SU-DHL-6 (cell line): ENCODE data around the gene DGKA.

Experiments
- H2AFZ ChIP-seq: fragments of 200-600 bp; sonication (generic); 2 replicates; pipeline ENCODE4 v1.6.1; 2014; ENCODE audit warnings: low read depth, mild to moderate bottlenecking, moderate library complexity, mixed read lengths, antibody characterized with exemption, low read length; ENCODE audit not compliant: severe bottlenecking
- H3F3A ChIP-seq: fragments of 200-600 bp; shearing (Covaris generic); 2 replicates; pipeline ENCODE4 v1.6.0; 2016; ENCODE audit warnings: antibody characterized with exemption, mild to moderate bottlenecking; ENCODE audit not compliant: insufficient read depth
- H3K27ac ChIP-seq: fragments of 200-600 bp; sonication (generic); 2 replicates; pipeline ENCODE4 v1.5.1; 2016; ENCODE audit warnings: low read depth, mild to moderate bottlenecking, low read length, moderate library complexity, mixed read lengths
- H3K27me3 ChIP-seq: fragments of 200-600 bp; sonication (generic), shearing (Covaris generic); 2 replicates; pipeline ENCODE4 v1.6.0; 2014; ENCODE audit warnings: mild to moderate bottlenecking, low read length
- H3K36me3 ChIP-seq: fragments of 200-600 bp; sonication (generic); 2 replicates; pipeline ENCODE4 v1.6.1; 2014; ENCODE audit warnings: mild to moderate bottlenecking, low read length, mixed read lengths
- H3K4me2 ChIP-seq: fragments of 300-600, 200-600 bp; shearing (Covaris generic), sonication (generic); 2 replicates; pipeline ENCODE4 v1.6.0; 2014; ENCODE audit warnings: low read length, low read depth, mild to moderate bottlenecking; ENCODE audit not compliant: poor library complexity, severe bottlenecking
- H3K4me3 ChIP-seq: fragments of 200-600 bp; sonication (generic); 2 replicates; pipeline ENCODE4 v1.5.1; 2014; ENCODE audit warnings: antibody characterized with exemption, low read length, mild to moderate bottlenecking, mixed read lengths; ENCODE audit not compliant: insufficient read depth, poor library complexity, severe bottlenecking
- H3K79me2 ChIP-seq: fragments of 200-600 bp; sonication (generic); 2 replicates; pipeline ENCODE4 v1.6.1; 2014; ENCODE audit warnings: mild to moderate bottlenecking, low read length, moderate library complexity; ENCODE audit not compliant: insufficient read depth
- H3K9ac ChIP-seq: fragments of 200-600 bp; sonication (generic); 2 replicates; pipeline ENCODE4 v1.7.0; 2014; ENCODE audit warnings: mild to moderate bottlenecking, low read length
- H3K9me2 ChIP-seq: fragments of 200-600 bp; sonication (generic); replicated peaks from 2 replicates; pipeline ENCODE4 v1.6.1; 2014; ENCODE audit warnings: low read length; ENCODE audit not compliant: insufficient read depth
- H3K9me3 ChIP-seq: fragments of 200-600 bp; sonication (generic); 2 replicates; pipeline ENCODE4 v1.6.1; 2014; ENCODE audit warnings: low read length, mixed read lengths; ENCODE audit not compliant: insufficient read depth
- H4K20me1 ChIP-seq: fragments of 200-600 bp; sonication (generic); 2 replicates; pipeline ENCODE4 v1.6.1; 2014; ENCODE audit warnings: low read depth, mild to moderate bottlenecking, antibody characterized with exemption, low read length, moderate library complexity, mixed read lengths
- CTCF ChIP-seq: fragments of 200-600 bp; sonication (generic); IDR thresholded peaks from one replicate; pipeline ENCODE4 v1.5.1; 2017; ENCODE audit warnings: antibody characterized with exemption, mild to moderate bottlenecking, low read length, moderate library complexity; ENCODE audit not compliant: insufficient read depth, poor library complexity, severe bottlenecking
- EZH2phosphoT487 ChIP-seq: fragments of 200-600 bp; sonication (generic), shearing (Covaris generic); conservative IDR thresholded peaks from 2 replicates; pipeline ENCODE4 v1.6.1; 2018; ENCODE audit warnings: mild to moderate bottlenecking, antibody characterized with exemption, low read length, moderate library complexity, mixed read lengths

The DGKA gene

GRCh38 chr12:55925371-55925770, 5.6 kb upstream of the DGKA start:
- TF ChIP-seq EZH2phosphoT487 (no peak), CTCF (no peak)
- H3K9me2 ChIP-seq: no peaks in the 10 kb centered on the region
- peaks cover 6% of the 10 kb centered on the region; the same call in 1 of the 2 replicates for H4K20me1 ChIP-seq
- H3F3A ChIP-seq: peaks cover 51% of the 10 kb centered on the region
- no peaks in the 10 kb centered on the region for H3K9me3 ChIP-seq
- no peak overlapping the region for H2AFZ ChIP-seq
- peak overlapping the region; percentile 91 for H3K9ac ChIP-seq
- peaks cover 9% of the 10 kb centered on the region; the same call in 1 of the 2 replicates for H3K36me3 ChIP-seq
- H3K27me3 ChIP-seq: no peaks in the 10 kb centered on the region
- H3K79me2 ChIP-seq: peaks cover 68% of the 10 kb centered on the region
- H3K4me2 ChIP-seq: peak overlapping the region; percentile 86
- H3K27ac ChIP-seq: peak overlapping the region; percentile 100
- H3K4me3 ChIP-seq: peak overlapping the region; percentile 92

GRCh38 chr12:55925870-55926737, 4.9 kb upstream of the DGKA start:
- Histone ChIP-seq H3K36me3 (peaks cover 5% of the 10 kb centered on the region; the same call in 1 of the 2 replicates), H3K27me3 (no peaks in the 10 kb centered on the region), H3K9me2 (no peaks in the 10 kb centered on the region), H2AFZ (peak overlapping the region; percentile 37), H3K9ac (peak overlapping the region; percentile 91), H3F3A (peaks cover 58% of the 10 kb centered on the region), H3K4me3 (peak overlapping the region; percentile 92), H3K9me3 (no peaks in the 10 kb centered on the region), H3K27ac (peak overlapping the region; percentile 100), H4K20me1 (peaks cover 6% of the 10 kb centered on the region; the same call in 1 of the 2 replicates), H3K4me2 (peak overlapping the region; percentile 86), H3K79me2 (peaks cover 61% of the 10 kb centered on the region)
- TF ChIP-seq CTCF: no peak
- no peak for TF ChIP-seq EZH2phosphoT487

- H4K20me1 ChIP-seq: no peaks in the 10 kb centered on the region
- peaks cover 52% of the 10 kb centered on the region for H3K79me2 ChIP-seq
- peak overlapping the region; percentile 92 for H3K4me3 ChIP-seq
- H3K27me3 ChIP-seq: no peaks in the 10 kb centered on the region
- H2AFZ ChIP-seq: peak overlapping the region; percentile 37
- peak; percentile 96 for TF ChIP-seq CTCF
- TF ChIP-seq EZH2phosphoT487: no peak
- H3K9me2 ChIP-seq: no peaks in the 10 kb centered on the region
- peak overlapping the region; percentile 100 for H3K27ac ChIP-seq
- peaks cover 64% of the 10 kb centered on the region for H3F3A ChIP-seq
- peak overlapping the region; percentile 91 for H3K9ac ChIP-seq
- H3K4me2 ChIP-seq: peak overlapping the region; percentile 86
- H3K9me3 ChIP-seq: no peaks in the 10 kb centered on the region
- peaks cover 5% of the 10 kb centered on the region; the same call in 1 of the 2 replicates for H3K36me3 ChIP-seq
Observed at GRCh38 chr12:55926738-55927587, 4.0 kb upstream of the DGKA start.
